CD14-positive monocyte (primary cell): ENCODE data around the gene ANAPC13. TPM values are rescaled to one million over a fixed set of nuclear protein-coding genes. Genes with fewer than 3 reads are reported as not detected.
A peak's percentile ranks its signal among the peaks of the same experiment; 100 is the strongest.

Source experiments
- DNase-seq, 3 donors: peaks; one replicate each; pipeline ENCODE4 v3.0.0-alpha.2; 2011 to 2022
- H2AFZ ChIP-seq: 2 replicates; pipeline ENCODE4 v1.6.0; 2012; ENCODE audit warnings: mild to moderate bottlenecking, low read depth, low read length, inconsistent platforms; ENCODE audit not compliant: insufficient read depth, poor library complexity, severe bottlenecking
- H3K27ac ChIP-seq, 2 donors: 1 replicate in 1 of 2; 2 replicates in 1 of 2; pipeline ENCODE4 v1.5.1; 2012 to 2013; ENCODE audit warnings: low read length in 2 of 2, control low read depth in 1 of 2, inconsistent platforms in 1 of 2, low read depth in 1 of 2, mild to moderate bottlenecking in 1 of 2
- H3K27me3 ChIP-seq, 2 donors: one replicate each; pipeline versions ENCODE4 v1.6.0 to v1.6.1; 2011 to 2013; ENCODE audit warnings: low read length in 2 of 2; ENCODE audit not compliant: control insufficient read depth in 2 of 2, insufficient read depth in 2 of 2
- H3K36me3 ChIP-seq, 2 donors: replicated peaks in 1 of 2; 1 replicate in 1 of 2; 2 replicates in 1 of 2; pipeline versions ENCODE4 v1.5.1 to v1.6.1; 2012 to 2013; ENCODE audit warnings: low read length in 2 of 2, control low read depth in 1 of 2, inconsistent platforms in 1 of 2, mild to moderate bottlenecking in 1 of 2; ENCODE audit not compliant: insufficient read depth in 2 of 2, control insufficient read depth in 1 of 2
- H3K4me1 ChIP-seq, 2 donors: 1 replicate in 1 of 2; 2 replicates in 1 of 2; pipeline versions ENCODE4 v1.5.1 to v1.6.1; 2012 to 2013; ENCODE audit warnings: low read length in 2 of 2, control low read depth in 1 of 2, inconsistent platforms in 1 of 2, mild to moderate bottlenecking in 1 of 2, moderate library complexity in 1 of 2; ENCODE audit not compliant: insufficient read depth in 2 of 2, control insufficient read depth in 1 of 2
- H3K4me2 ChIP-seq: replicated peaks from 2 replicates; pipeline ENCODE3; 2012; ENCODE audit warnings: low read length, moderate library complexity, mild to moderate bottlenecking; ENCODE audit not compliant: poor library complexity, severe bottlenecking; ENCODE audit errors: extremely low read depth
- H3K4me3 ChIP-seq, 3 experiments: fragments of 200-600 bp in 1 of 3; sonication (generic) in 1 of 3; replicated peaks in 1 of 3; 1 replicate in 2 of 3; 2 replicates in 1 of 3; pipeline ENCODE4 v1.5.1; 2011 to 2013; ENCODE audit warnings: low read length in 3 of 3, mild to moderate bottlenecking in 3 of 3, control low read depth in 2 of 3, low read depth in 2 of 3, inconsistent platforms in 1 of 3, moderate library complexity in 1 of 3
- H3K79me2 ChIP-seq: 2 replicates; pipeline ENCODE4 v1.6.0; 2012; ENCODE audit warnings: mild to moderate bottlenecking, control low read depth, inconsistent platforms, low read length, moderate library complexity; ENCODE audit not compliant: insufficient read depth
- H3K9ac ChIP-seq: 2 replicates; pipeline ENCODE4 v1.6.0; 2017; ENCODE audit warnings: low read length, mild to moderate bottlenecking; ENCODE audit not compliant: insufficient read depth, poor library complexity, severe bottlenecking
- H3K9me3 ChIP-seq, 2 donors: replicated peaks in 1 of 2; 1 replicate in 1 of 2; 2 replicates in 1 of 2; pipeline versions ENCODE4 v1.5.1 to v1.6.1; 2012 to 2013; ENCODE audit warnings: low read length in 2 of 2, control low read depth in 1 of 2; ENCODE audit not compliant: control insufficient read depth in 1 of 2, insufficient read depth in 1 of 2
- H4K20me1 ChIP-seq: 2 replicates; pipeline ENCODE4 v1.6.0; 2012; ENCODE audit warnings: mild to moderate bottlenecking, low read length, control low read depth, moderate library complexity; ENCODE audit not compliant: insufficient read depth
- H3K27ac Mint-ChIP-seq, 7 donors: one replicate each; pipeline ENCODE4 v1.8.0; 2020; ENCODE audit warnings: mild to moderate bottlenecking in 7 of 7, mixed read lengths in 7 of 7, moderate library complexity in 6 of 7, inconsistent platforms in 2 of 7
- H3K27me3 Mint-ChIP-seq, 3 donors: one replicate each; pipeline ENCODE4 v1.8.0; 2021 to 2022; ENCODE audit warnings: low read depth in 3 of 3, mild to moderate bottlenecking in 3 of 3, mixed read lengths in 3 of 3, moderate library complexity in 3 of 3, inconsistent platforms in 1 of 3
- H3K36me3 Mint-ChIP-seq, 2 donors: one replicate each; pipeline ENCODE4 v1.8.0; 2020; ENCODE audit warnings: mixed read lengths in 2 of 2, inconsistent platforms in 1 of 2, mild to moderate bottlenecking in 1 of 2
- H3K4me1 Mint-ChIP-seq: one replicate; pipeline ENCODE4 v1.8.0; 2020; ENCODE audit warnings: mild to moderate bottlenecking, mixed read lengths
- H3K4me3 Mint-ChIP-seq, 2 donors: one replicate each; pipeline ENCODE4 v1.8.0; 2020; ENCODE audit warnings: mild to moderate bottlenecking in 2 of 2, mixed read lengths in 2 of 2, moderate library complexity in 1 of 2
- H3K9me3 Mint-ChIP-seq, 7 donors: one replicate each; pipeline ENCODE4 v1.8.0; 2020 to 2022; ENCODE audit warnings: mixed read lengths in 7 of 7, mild to moderate bottlenecking in 6 of 7, moderate library complexity in 6 of 7, inconsistent platforms in 2 of 7
- WGBS: methylation state at CpG from one replicate; pipeline ENCODE4 v1.1.5; 2013; ENCODE audit warnings: missing lambda C conversion rate; ENCODE audit not compliant: insufficient coverage; 5-methylcytosine and 5-hydroxymethylcytosine counted together
- intact Hi-C, 2 donors: fragments of 100-400 bp; cut with micrococcal nuclease; formaldehyde crosslinking; loops; one replicate each; pipeline versions ENCODE4 v1.15.0 to v1.15.1; 2023
- polyA plus RNA-seq, 3 donors: library from polyadenylated mRNA; depleted of rRNA in 1 of 3; unstranded in 2 of 3; stranded (reverse) in 1 of 3; fragments of 300-500 nt in 2 of 3; fragments of >200 nt in 1 of 3; fragmentation: Illumina TruSeq in 2 of 3; gene quantifications; 1 replicate in 2 of 3; 2 replicates in 1 of 3; pipeline ENCODE4 v1.2.3, GENCODE V29; 2012 to 2021
- TF ChIP-seq, protein P1 (sequence below): fragments of 200-600 bp; IDR thresholded peaks from one replicate; pipeline ENCODE4 v1.8.0; 2022; ENCODE audit warnings: antibody characterized with exemption, mild to moderate bottlenecking

The ANAPC13 gene
- polyA plus RNA-seq, 3 donors = 33.5 to 102 (median 92.4) TPM

DNA sequence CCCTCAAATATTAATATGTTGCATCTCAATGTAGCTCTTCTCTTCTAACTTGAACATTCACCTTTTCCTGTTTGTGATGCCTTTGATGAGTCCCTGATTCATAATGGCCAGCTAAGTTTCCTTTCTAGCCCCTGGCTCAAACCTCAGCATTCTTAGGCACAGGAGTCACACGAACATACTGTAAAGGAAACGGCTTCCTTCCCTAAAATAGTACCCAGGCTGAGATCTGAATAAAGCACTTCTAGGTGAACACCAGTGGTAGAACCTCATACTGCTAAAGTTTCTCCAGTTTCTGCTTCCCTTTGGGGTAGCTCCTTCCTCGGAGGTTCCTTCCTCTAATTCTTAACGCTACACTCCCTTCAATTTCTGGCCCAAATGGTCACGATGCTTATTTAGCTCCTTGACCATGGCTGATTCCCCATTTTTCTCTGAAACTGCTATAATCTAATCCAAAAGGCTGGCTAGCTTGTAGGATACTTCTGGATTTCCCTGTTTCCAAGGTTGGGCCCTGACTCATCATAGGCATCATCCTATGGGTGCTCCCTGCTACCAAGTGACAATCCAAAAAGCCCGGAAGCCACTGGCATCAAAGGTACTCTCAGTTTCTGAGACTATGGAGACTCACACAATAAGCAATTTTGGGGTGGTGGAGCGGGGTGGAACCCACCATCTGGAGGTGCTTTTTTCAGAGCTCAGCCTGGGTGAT is 2.4 kb downstream of the ANAPC13 start:
- peak; percentile 45 to 71 (median 64) for DNase-seq
- H3K79me2 ChIP-seq = peaks cover 45% of the 10 kb centered on the region

GRCh38 chr3:134482622-134483021 is 3.2 kb downstream of the ANAPC13 start:
- H3K9me3 Mint-ChIP-seq = no peaks in the 10 kb centered on the region
- Histone ChIP-seq H2AFZ (no peak overlapping the region), H3K9me3 (no peaks in the 10 kb centered on the region), H3K27me3 (no peaks in the 10 kb centered on the region), H3K9ac (no peak overlapping the region), H3K4me1 (peaks cover 36 to 38% of the 10 kb centered on the region in 2 donors), H4K20me1 (no peaks in the 10 kb centered on the region), H3K4me3 (peak overlapping the region in 1 of 3 experiments; percentile 85), H3K4me2 (peak overlapping the region; percentile 39), H3K79me2 (peaks cover 38% of the 10 kb centered on the region), H3K27ac (peak overlapping the region in 1 of 2 donors; percentile 77), H3K36me3 (peaks cover 40 to 47% of the 10 kb centered on the region in 2 donors)
- H3K27me3 Mint-ChIP-seq = peaks cover 0 to 2% (median 0%) of the 10 kb centered on the region in 3 donors
- H3K4me1 Mint-ChIP-seq = peaks cover 34% of the 10 kb centered on the region
- 83% methylated on average over 2 of the region's 3 CpGs for WGBS
- H3K27ac Mint-ChIP-seq = peak overlapping the region in 6 of 7 donors; percentile 54 to 87 (median 69)
- H3K36me3 Mint-ChIP-seq = peaks cover 43 to 47% of the 10 kb centered on the region in 2 donors
- TF ChIP-seq, protein P1, sequence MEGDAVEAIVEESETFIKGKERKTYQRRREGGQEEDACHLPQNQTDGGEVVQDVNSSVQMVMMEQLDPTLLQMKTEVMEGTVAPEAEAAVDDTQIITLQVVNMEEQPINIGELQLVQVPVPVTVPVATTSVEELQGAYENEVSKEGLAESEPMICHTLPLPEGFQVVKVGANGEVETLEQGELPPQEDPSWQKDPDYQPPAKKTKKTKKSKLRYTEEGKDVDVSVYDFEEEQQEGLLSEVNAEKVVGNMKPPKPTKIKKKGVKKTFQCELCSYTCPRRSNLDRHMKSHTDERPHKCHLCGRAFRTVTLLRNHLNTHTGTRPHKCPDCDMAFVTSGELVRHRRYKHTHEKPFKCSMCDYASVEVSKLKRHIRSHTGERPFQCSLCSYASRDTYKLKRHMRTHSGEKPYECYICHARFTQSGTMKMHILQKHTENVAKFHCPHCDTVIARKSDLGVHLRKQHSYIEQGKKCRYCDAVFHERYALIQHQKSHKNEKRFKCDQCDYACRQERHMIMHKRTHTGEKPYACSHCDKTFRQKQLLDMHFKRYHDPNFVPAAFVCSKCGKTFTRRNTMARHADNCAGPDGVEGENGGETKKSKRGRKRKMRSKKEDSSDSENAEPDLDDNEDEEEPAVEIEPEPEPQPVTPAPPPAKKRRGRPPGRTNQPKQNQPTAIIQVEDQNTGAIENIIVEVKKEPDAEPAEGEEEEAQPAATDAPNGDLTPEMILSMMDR = no peak
- no peak for DNase-seq
- no peak overlapping the region for H3K4me3 Mint-ChIP-seq
- intact Hi-C loops = loop anchor here (10.0 kb wide), 2 partner anchors 62 to 678 kb away; partner anchors contain the start of gene SRPRB (in 1 of the 2)

More for the DNA sequence above, 2.4 kb downstream of the ANAPC13 start:
- Histone ChIP-seq H3K4me2 (peak overlapping the region; percentile 39), H2AFZ (peak overlapping the region; percentile 12), H4K20me1 (no peaks in the 10 kb centered on the region), H3K4me3 (peak overlapping the region in 1 of 3 experiments; percentile 85), H3K9ac (no peak overlapping the region), H3K9me3 (no peaks in the 10 kb centered on the region), H3K4me1 (peaks cover 41 to 45% of the 10 kb centered on the region in 2 donors), H3K27ac (peak overlapping the region; percentile 37 to 77), H3K27me3 (no peaks in the 10 kb centered on the region), H3K36me3 (peaks cover 32 to 39% of the 10 kb centered on the region in 2 donors)
- intact Hi-C loops = loop anchor here (10.0 kb wide), 2 partner anchors 61 to 679 kb away; partner anchors contain the start of gene SRPRB (in 1 of the 2)
- H3K27me3 Mint-ChIP-seq = peaks cover 0 to 3% (median 0%) of the 10 kb centered on the region in 3 donors
- TF ChIP-seq, protein P1 = no peak
- peaks cover 42% of the 10 kb centered on the region for H3K4me1 Mint-ChIP-seq
- no peaks in the 10 kb centered on the region for H3K9me3 Mint-ChIP-seq
- H3K27ac Mint-ChIP-seq = peak overlapping the region; percentile 55 to 87 (median 80)
- 0% methylated on average over 5 of the region's 7 CpGs for WGBS
- H3K4me3 Mint-ChIP-seq = peak overlapping the region; percentile 20 to 44
- H3K36me3 Mint-ChIP-seq = peaks cover 36 to 41% of the 10 kb centered on the region in 2 donors
